ENCODE measurements around the gene TAF13.

GRCh38 chr1:109025694-109026093 is 50.1 kb downstream of the TAF13 start:
- TF ChIP-seq REST (IDR thresholded peaks at IDR 0.05; ENCODE audit: insufficient read depth in 1 of 2, low read depth in 2 of 2, low read length in 2 of 2) (no peak), TAF1 (IDR thresholded peaks at IDR 0.05; ENCODE audit: borderline replicate concordance, insufficient read depth, low read length) (no peak), POLR2AphosphoS5 (IDR thresholded peaks at IDR 0.05; ENCODE audit: low read depth, low read length) (no peak)
